HepG2 (cell line): ENCODE data around the gene SNRPD2. TPM values are rescaled to one million over a fixed set of nuclear protein-coding genes. Genes with fewer than 3 reads are reported as not detected.

Experiments used
- ATAC-seq: fragments of 200-7000 bp; cut with Tn5 transposase; 3 replicates; pipeline ENCODE4 v1.9.1; 2020; ENCODE audit warnings: mild to moderate bottlenecking, moderate library complexity
- BruUV-seq: library from RNA; stranded (reverse); fragments of 400-500 nt; replicated peaks from 2 replicates; lab custom pipeline; 2021; lab: Mats Ljungman, UMichigan
- CTCF ChIA-PET: fragments of 300-600 bp; formaldehyde crosslinking; extraction: SDS; loops from one replicate; lab custom pipeline; 2021; ENCODE audit warnings: low total read pairs, inconsistent platforms, low intra/inter-chr PET ratio; lab: Yijun Ruan, JAX
- POLR2A ChIA-PET: fragments of 350-600 bp; sonication (Branson Sonifier 250); formaldehyde crosslinking; loops from one replicate; lab custom pipeline; 2020; ENCODE audit warnings: antibody characterized with exemption, inconsistent platforms; lab: Yijun Ruan, JAX
- DNase-seq: peaks from one replicate; pipeline ENCODE4 v3.0.0-alpha.2; 2015; ENCODE audit warnings: low spot score
- FAIRE-seq: peaks from 3 replicates; lab custom pipeline; 2011; peaks lifted over from hg19 to GRCh38; lab: Jason Lieb, UNC
- H2AFZ ChIP-seq: one replicate; pipeline ENCODE4 v1.6.1; 2011; ENCODE audit warnings: low read length, inconsistent platforms
- H3K27ac ChIP-seq: fragments of 300-600 bp; 3 replicates; pipeline ENCODE4 v1.8.0; 2011; ENCODE audit warnings: mixed run types, mild to moderate bottlenecking, mixed read lengths, low read length, inconsistent platforms; ENCODE audit not compliant: insufficient read depth; ENCODE audit errors: extremely low read length
- H3K27me3 ChIP-seq, 2 experiments: fragments of 200-600 bp in 1 of 2; 2 replicates in 1 of 2; 3 replicates in 1 of 2; pipeline versions ENCODE4 v1.6.0 to v1.8.0; 2011; ENCODE audit warnings: low read length in 2 of 2, mild to moderate bottlenecking in 2 of 2, moderate library complexity in 2 of 2, inconsistent platforms in 1 of 2; ENCODE audit not compliant: insufficient read depth in 2 of 2, control insufficient read depth in 1 of 2
- H3K36me3 ChIP-seq, 2 experiments: fragments of 200-600 bp in 1 of 2; replicated peaks in 1 of 2; 2 replicates in 1 of 2; 3 replicates in 1 of 2; pipeline versions ENCODE4 v1.5.1 to v1.8.0; 2011; ENCODE audit warnings: low read length in 2 of 2, inconsistent platforms in 1 of 2; ENCODE audit not compliant: insufficient read depth in 2 of 2, control insufficient read depth in 1 of 2
- H3K4me1 ChIP-seq: 2 replicates; pipeline ENCODE4 v1.5.1; 2012; ENCODE audit warnings: low read length, inconsistent platforms; ENCODE audit not compliant: insufficient read depth
- H3K4me2 ChIP-seq: 2 replicates; pipeline ENCODE4 v1.6.0; 2011; ENCODE audit warnings: low read depth, low read length, inconsistent platforms
- H3K4me3 ChIP-seq, 3 experiments: fragments of 200-600 bp in 1 of 3; sonication (generic), shearing (Covaris generic) in 1 of 3; replicated peaks in 1 of 3; 2 replicates each; pipeline ENCODE4 v1.5.1; 2011 to 2016; ENCODE audit warnings: low read length in 3 of 3, inconsistent platforms in 2 of 3, low read depth in 2 of 3, mild to moderate bottlenecking in 2 of 3, control low read depth in 1 of 3, mixed read lengths in 1 of 3; ENCODE audit not compliant: insufficient read depth in 1 of 3
- H3K79me2 ChIP-seq: one replicate; pipeline ENCODE4 v1.6.1; 2011; ENCODE audit warnings: low read length, inconsistent platforms; ENCODE audit not compliant: insufficient read depth
- H3K9ac ChIP-seq: 2 replicates; pipeline ENCODE4 v1.6.0; 2011; ENCODE audit warnings: mild to moderate bottlenecking, low read depth, low read length, inconsistent platforms; ENCODE audit not compliant: insufficient read depth
- H3K9me3 ChIP-seq: 2 replicates; pipeline ENCODE4 v1.5.1; 2012; ENCODE audit warnings: mild to moderate bottlenecking, low read length
- H4K20me1 ChIP-seq: 2 replicates; pipeline ENCODE4 v1.6.0; 2011; ENCODE audit warnings: inconsistent platforms, mild to moderate bottlenecking, low read length, moderate library complexity; ENCODE audit not compliant: insufficient read depth
- CREB1 ChIP-seq, 2 experiments: fragments of 450-650 bp in 1 of 2; IDR thresholded peaks; 2 replicates each; pipeline ENCODE4 v1.6.1; 2016 to 2017; ENCODE audit warnings: control low read depth in 1 of 2, mild to moderate bottlenecking in 1 of 2, missing compliant biosample characterization in 1 of 2, missing genetic modification characterization in 1 of 2
- HNRNPLL ChIP-seq: fragments of 200-400 bp; formaldehyde crosslinking; IDR thresholded peaks from 2 replicates; pipeline ENCODE4 v1.6.1; 2017; ENCODE audit warnings: mild to moderate bottlenecking, low read depth, low read length; ENCODE audit not compliant: poor library complexity, severe bottlenecking
- ISX ChIP-seq: sonication (generic); formaldehyde crosslinking; conservative IDR thresholded peaks from 2 replicates; pipeline ENCODE4 v1.5.0; 2020; ENCODE audit warnings: missing genetic modification reagents
- NCOA5 ChIP-seq: sonication (generic); formaldehyde crosslinking; IDR thresholded peaks from 2 replicates; pipeline ENCODE4 v1.4.0; 2020; ENCODE audit warnings: missing genetic modification reagents
- RFX1 ChIP-seq: fragments of 450-650 bp; IDR thresholded peaks from 2 replicates; pipeline ENCODE4 v1.6.1; 2017
- SALL1 ChIP-seq: sonication (generic); formaldehyde crosslinking; IDR thresholded peaks from 2 replicates; pipeline ENCODE4 v1.8.0; 2022; ENCODE audit warnings: mild to moderate bottlenecking, missing genetic modification reagents
- SAP130 ChIP-seq: IDR thresholded peaks from 2 replicates; pipeline ENCODE4 v1.6.1; 2016; ENCODE audit warnings: low read depth
- SP1 ChIP-seq, 2 experiments: fragments of 450-650 bp in 1 of 2; sonication (generic) in 1 of 2; formaldehyde crosslinking in 1 of 2; IDR thresholded peaks; 2 replicates each; pipeline versions ENCODE4 v1.4.0 to v1.6.1; 2016 to 2020; ENCODE audit warnings: missing genetic modification reagents in 1 of 2
- ZNF331 ChIP-seq: sonication (generic); formaldehyde crosslinking; IDR thresholded peaks from 2 replicates; pipeline ENCODE4 v1.4.0; 2020; ENCODE audit warnings: missing genetic modification reagents
- ZNF335 ChIP-seq: sonication (generic); formaldehyde crosslinking; IDR thresholded peaks from 2 replicates; pipeline ENCODE4 v1.4.0; 2020; ENCODE audit warnings: missing genetic modification reagents
- ZNF34 ChIP-seq: sonication (generic); formaldehyde crosslinking; IDR thresholded peaks from 2 replicates; pipeline ENCODE4 v1.4.0; 2020; ENCODE audit warnings: mild to moderate bottlenecking, missing genetic modification reagents, borderline replicate concordance
- ZNF782 ChIP-seq: sonication (generic); formaldehyde crosslinking; IDR thresholded peaks from 2 replicates; pipeline ENCODE4 v1.4.0; 2020; ENCODE audit warnings: missing genetic modification reagents, mild to moderate bottlenecking, borderline replicate concordance
- WGBS: methylation state at CpG from one replicate; pipeline ENCODE4 v1.1.6; 2017; ENCODE audit warnings: low lambda C conversion rate; 5-methylcytosine and 5-hydroxymethylcytosine counted together
- in situ Hi-C: cut with HindIII; loops from 2 replicates; pipeline ENCODE4 v1.10.0; 2017; ENCODE audit warnings: low pct_unique_long_range_greater_than_20kb; ENCODE audit not compliant: extremely low pct_ligation_motif_present
- intact Hi-C: fragments of 100-400 bp; cut with micrococcal nuclease; formaldehyde crosslinking; loops from one replicate; pipeline ENCODE4 v1.10.0; 2022; ENCODE audit not compliant: unreplicated experiment
- polyA plus RNA-seq, 8 experiments: library from polyadenylated mRNA; depleted of rRNA in 3 of 8; stranded (reverse) in 7 of 8; unstranded in 1 of 8; fragments of >200 nt; fragmentation: Illumina TruSeq in 4 of 8; extraction: Trizol in 4 of 8; gene quantifications; 2 replicates each; pipeline versions ENCODE4 v1.2.1 to v1.2.3, GENCODE V29; 2011 to 2016; ENCODE audit warnings: low read depth in 4 of 8, missing spikeins in 1 of 8, mixed read lengths in 1 of 8; ENCODE audit not compliant: insufficient read depth in 1 of 8
- total RNA-seq, 5 experiments: library from RNA; depleted of rRNA; stranded (reverse); fragments of >200 nt; fragmentation: Illumina TruSeq; extraction: Trizol; gene quantifications; 2 replicates each; pipeline ENCODE4 v1.2.3, GENCODE V29; 2016; ENCODE audit warnings: low read depth in 1 of 5

The SNRPD2 gene
- total and polyA plus RNA-seq, 2 of the 13 experiments (the other 11 are each of a cell fraction or from before 2014, with no cell fraction given) = 299 to 485 TPM

- TF ChIP-seq SAP130 (CRISPR knock-in tag) (peak; percentile 36; the same call in 1 of the 2 replicates), ZNF335 (CRISPR knock-in tag) (0 out of 2 replicates have a peak, but pooled peaks have one; percentile 46), SP1 (IDR thresholded peaks at IDR 0.05) (no peak), SP1 (CRISPR knock-in tag; IDR thresholded peaks at IDR 0.05) (peak; percentile 53; the same call in 1 of the 2 replicates), ZNF782 (CRISPR knock-in tag) (no peak), NCOA5 (no peak), SALL1 (CRISPR knock-in tag) (peak; percentile 33; the same call in 1 of the 2 replicates), HNRNPLL (no peak), ZNF331 (CRISPR knock-in tag) (0 out of 2 replicates have a peak, but pooled peaks have one; percentile 17), ISX (CRISPR knock-in tag) (no peak)
- TF ChIP-seq, all 625 proteins: peak for 23
Measured at GRCh38 chr19:45645631-45646344, 46.0 kb downstream of the SNRPD2 start (continued).

GRCh38 chr19:45645068-45645630, 46.6 kb downstream of the SNRPD2 start:
- Histone ChIP-seq H3K4me3 (no peak overlapping the region), H4K20me1 (no peaks in the 10 kb centered on the region), H3K4me2 (no peak overlapping the region), H3K9ac (no peak overlapping the region), H3K27ac (no peak overlapping the region), H3K36me3 (no peaks in the 10 kb centered on the region), H3K9me3 (no peaks in the 10 kb centered on the region), H3K79me2 (no peaks in the 10 kb centered on the region), H3K4me1 (peaks cover 52% of the 10 kb centered on the region), H2AFZ (no peak overlapping the region), H3K27me3 (peaks cover 0 to 9% of the 10 kb centered on the region in 2 experiments; a peak in 2 of 5 replicates)
- DNase-seq (no peak), ATAC-seq (no peak), FAIRE-seq (no peak)
- POLR2A ChIA-PET = no interaction called here
- TF ChIP-seq ZNF34 (CRISPR knock-in tag) (no peak), CREB1 (IDR thresholded peaks at IDR 0.05) (no peak), CREB1 (CRISPR knock-in tag; IDR thresholded peaks at IDR 0.05) (no peak), RFX1 (peak; percentile 53; the same call in 1 of the 2 replicates)
- WGBS = 71% methylated on average over 20 of the region's 35 CpGs
- intact Hi-C loops = no loop called here
- in situ Hi-C loops = no loop called here
- CTCF ChIA-PET = no interaction called here
- no TSS peak for BruUV-seq
